Kasumi-1 (cell line): ENCODE measurements around the gene GNLY.
A peak's percentile ranks its signal among the peaks of the same experiment; 100 is the strongest.

Source experiments
- DNase-seq, 2 experiments: peaks; one replicate each; lab custom pipeline; 2025; lab: John Stamatoyannopoulos, UW

Gene GNLY

GRCh38 chr2:85728883-85729824, 35.0 kb downstream of the GNLY start:
- peak; percentile 58 to 70 for DNase-seq

- no peak for DNase-seq
Observed at GRCh38 chr2:85729825-85730510, 35.8 kb downstream of the GNLY start.

- DNase-seq = no peak
Observed at GRCh38 chr2:85730686-85731230, 36.6 kb downstream of the GNLY start.

- no peak for DNase-seq
Observed at GRCh38 chr2:85731606-85732005, 37.4 kb downstream of the GNLY start.

GRCh38 chr2:85732467-85733120, 38.4 kb downstream of the GNLY start:
- DNase-seq = no peak

GRCh38 chr2:85733121-85733960, 39.2 kb downstream of the GNLY start:
- DNase-seq = no peak

GRCh38 chr2:85734015-85734414, 39.9 kb downstream of the GNLY start:
- no peak for DNase-seq

- no peak for DNase-seq
Observed at GRCh38 chr2:85734942-85735608, 40.9 kb downstream of the GNLY start.

GRCh38 chr2:85735691-85736090, 41.5 kb downstream of the GNLY start:
- DNase-seq = no peak

- DNase-seq = no peak
Observed at GRCh38 chr2:85736456-85737355, 42.5 kb downstream of the GNLY start.

GRCh38 chr2:85737481-85737880, 43.3 kb downstream of the GNLY start:
- no peak for DNase-seq

- DNase-seq = no peak
Observed at GRCh38 chr2:85737961-85738360, 43.8 kb downstream of the GNLY start.

- DNase-seq = no peak
Observed at GRCh38 chr2:85740193-85740592, 46.0 kb downstream of the GNLY start.

GRCh38 chr2:85741211-85741832, 47.2 kb downstream of the GNLY start:
- no peak for DNase-seq

- no peak for DNase-seq
Observed at GRCh38 chr2:85741833-85742455, 47.8 kb downstream of the GNLY start.

GRCh38 chr2:85743304-85743978, 49.3 kb downstream of the GNLY start:
- no peak for DNase-seq

GRCh38 chr2:85744055-85744454, 49.9 kb downstream of the GNLY start:
- no peak for DNase-seq
